ENCODE data around the gene RSPH10B. TPM values are rescaled to one million over a fixed set of nuclear protein-coding genes. Genes with fewer than 3 reads are reported as not detected.
A peak's percentile ranks its signal among the peaks of the same experiment; 100 is the strongest.
"Not testable (repeated sequence)": the region's sequence is repeated elsewhere in the genome, so short reads cannot be mapped to it uniquely, and the experiment has no call there.

Gene RSPH10B
- total RNA-seq, 1 experiment from 2014 or later, result not detected

GRCh38 chr7:5997210-5997808, 26.8 kb upstream of the RSPH10B start:
- H3K36me3 ChIP-seq (ENCODE audit: low read depth), result peaks cover 12% of the 10 kb centered on the region
- H3K4me2 ChIP-seq, result no peak overlapping the region
- POLR2A ChIA-PET (ENCODE audit: unreplicated experiment), result interaction anchor here (0.6 kb wide), 6 partner anchors 11 to 894 kb away, joined by 4 to 9 read pairs (median 6); partner anchors contain the start of gene PMS2
- H3K9me3 ChIP-seq (ENCODE audit: insufficient read depth, low read depth), result no peaks in the 10 kb centered on the region
- H3K27me3 ChIP-seq (ENCODE audit: insufficient read depth, low read depth), result no peaks in the 10 kb centered on the region
- H3K27ac ChIP-seq, result no peak overlapping the region
- H3K4me1 ChIP-seq (replicated peaks; ENCODE audit: insufficient read depth), result peaks cover 16% of the 10 kb centered on the region
- peaks cover 31% of the 10 kb centered on the region for H3F3A ChIP-seq (ENCODE audit: insufficient read depth, low read depth)
- no peaks in the 10 kb centered on the region for H3K9me2 ChIP-seq (ENCODE audit: insufficient read depth)
- H3K4me3 ChIP-seq, result no peak overlapping the region
- H3K79me2 ChIP-seq (ENCODE audit: low read depth), result no peaks in the 10 kb centered on the region; the same call in 1 of the 2 replicates
- CTCF ChIA-PET, result interaction anchor here (0.6 to 1.0 kb wide), 14 partner anchors 25 to 1205 kb away, joined by 3 to 8 read pairs (median 4); partner anchors contain the start of gene DAGLB
- DNase-seq, result peak; percentile 54 to 70
- H4K20me1 ChIP-seq (ENCODE audit: insufficient read depth), result no peaks in the 10 kb centered on the region; the same call in 1 of the 2 replicates
- H2AFZ ChIP-seq, result no peak overlapping the region
- BruUV-seq (replicated peaks), result no TSS peak
- intact Hi-C loops (cut with micrococcal nuclease; ENCODE audit: unreplicated experiment), result loop anchor here (1.0 to 10.0 kb wide), 2 partner anchors 143 to 326 kb away; no protein-coding TSS in a partner anchor
- TF ChIP-seq CTCF (conservative IDR thresholded peaks at IDR 0.05), result peak; percentile 78
- TF ChIP-seq EZH2 (IDR thresholded peaks at IDR 0.05; ENCODE audit: low read depth), result no peak

- H3K9me2 ChIP-seq (ENCODE audit: insufficient read depth); CTCF ChIA-PET; POLR2A ChIA-PET (ENCODE audit: unreplicated experiment): not testable (repeated sequence)
Measured at GRCh38 chr7:5987061-5987460, 16.6 kb upstream of the RSPH10B start.

GRCh38 chr7:5979680-5980314, 9.3 kb upstream of the RSPH10B start:
- intact Hi-C loops (cut with micrococcal nuclease; ENCODE audit: unreplicated experiment); DNase-seq; CTCF ChIA-PET; H2AFZ ChIP-seq; H3K9me3 ChIP-seq (ENCODE audit: insufficient read depth, low read depth); H3F3A ChIP-seq (ENCODE audit: insufficient read depth, low read depth); H3K27ac ChIP-seq; H3K9me2 ChIP-seq (ENCODE audit: insufficient read depth); H4K20me1 ChIP-seq (ENCODE audit: insufficient read depth); BruUV-seq (replicated peaks); H3K36me3 ChIP-seq (ENCODE audit: low read depth); H3K79me2 ChIP-seq (ENCODE audit: low read depth); H3K4me1 ChIP-seq (replicated peaks; ENCODE audit: insufficient read depth); H3K4me3 ChIP-seq; H3K27me3 ChIP-seq (ENCODE audit: insufficient read depth, low read depth); H3K4me2 ChIP-seq: not testable (repeated sequence)
- POLR2A ChIA-PET (ENCODE audit: unreplicated experiment), result interaction anchor here (0.6 kb wide), 1 partner anchor 765 kb away, joined by 13 read pairs; no protein-coding TSS in a partner anchor

More at GRCh38 chr7:5987061-5987460, 16.6 kb upstream of the RSPH10B start:
- intact Hi-C loops (cut with micrococcal nuclease; ENCODE audit: unreplicated experiment); H3K4me3 ChIP-seq; H4K20me1 ChIP-seq (ENCODE audit: insufficient read depth); H3K9me3 ChIP-seq (ENCODE audit: insufficient read depth, low read depth); H3F3A ChIP-seq (ENCODE audit: insufficient read depth, low read depth); BruUV-seq (replicated peaks); H2AFZ ChIP-seq; H3K4me1 ChIP-seq (replicated peaks; ENCODE audit: insufficient read depth); H3K79me2 ChIP-seq (ENCODE audit: low read depth); H3K27ac ChIP-seq; H3K27me3 ChIP-seq (ENCODE audit: insufficient read depth, low read depth); DNase-seq; H3K4me2 ChIP-seq: not testable (repeated sequence)
- peaks cover 18% of the 10 kb centered on the region for H3K36me3 ChIP-seq (ENCODE audit: low read depth)

- H2AFZ ChIP-seq; BruUV-seq (replicated peaks); intact Hi-C loops (cut with micrococcal nuclease; ENCODE audit: unreplicated experiment); DNase-seq; H3K27ac ChIP-seq; H3K9me2 ChIP-seq (ENCODE audit: insufficient read depth); H3K36me3 ChIP-seq (ENCODE audit: low read depth); H3K27me3 ChIP-seq (ENCODE audit: insufficient read depth, low read depth); H4K20me1 ChIP-seq (ENCODE audit: insufficient read depth); H3K79me2 ChIP-seq (ENCODE audit: low read depth); H3K4me3 ChIP-seq; H3K4me2 ChIP-seq; H3K9me3 ChIP-seq (ENCODE audit: insufficient read depth, low read depth); H3K4me1 ChIP-seq (replicated peaks; ENCODE audit: insufficient read depth); H3F3A ChIP-seq (ENCODE audit: insufficient read depth, low read depth); CTCF ChIA-PET; POLR2A ChIA-PET (ENCODE audit: unreplicated experiment): not testable (repeated sequence)
Measured at GRCh38 chr7:5973580-5973979, 3.1 kb upstream of the RSPH10B start.

GRCh38 chr7:5963810-5964209, 6.7 kb downstream of the RSPH10B start:
- DNase-seq; H3K9me2 ChIP-seq (ENCODE audit: insufficient read depth); intact Hi-C loops (cut with micrococcal nuclease; ENCODE audit: unreplicated experiment); H3K4me1 ChIP-seq (replicated peaks; ENCODE audit: insufficient read depth); H4K20me1 ChIP-seq (ENCODE audit: insufficient read depth); POLR2A ChIA-PET (ENCODE audit: unreplicated experiment); CTCF ChIA-PET; H3K4me3 ChIP-seq; H3K27me3 ChIP-seq (ENCODE audit: insufficient read depth, low read depth); BruUV-seq (replicated peaks); H2AFZ ChIP-seq; H3K4me2 ChIP-seq; H3K36me3 ChIP-seq (ENCODE audit: low read depth); H3K79me2 ChIP-seq (ENCODE audit: low read depth); H3K27ac ChIP-seq; H3F3A ChIP-seq (ENCODE audit: insufficient read depth, low read depth); H3K9me3 ChIP-seq (ENCODE audit: insufficient read depth, low read depth): not testable (repeated sequence)

GRCh38 chr7:5963205-5963604, 7.3 kb downstream of the RSPH10B start:
- BruUV-seq (replicated peaks); intact Hi-C loops (cut with micrococcal nuclease; ENCODE audit: unreplicated experiment); H3K4me2 ChIP-seq; H3K4me1 ChIP-seq (replicated peaks; ENCODE audit: insufficient read depth); CTCF ChIA-PET; H4K20me1 ChIP-seq (ENCODE audit: insufficient read depth); POLR2A ChIA-PET (ENCODE audit: unreplicated experiment); DNase-seq; H3K27me3 ChIP-seq (ENCODE audit: insufficient read depth, low read depth); H3K4me3 ChIP-seq; H3K9me2 ChIP-seq (ENCODE audit: insufficient read depth); H3K27ac ChIP-seq; H2AFZ ChIP-seq; H3K36me3 ChIP-seq (ENCODE audit: low read depth); H3K79me2 ChIP-seq (ENCODE audit: low read depth); H3K9me3 ChIP-seq (ENCODE audit: insufficient read depth, low read depth); H3F3A ChIP-seq (ENCODE audit: insufficient read depth, low read depth): not testable (repeated sequence)
